Suprapubic skin (tissue), 4 donors: ENCODE data around the gene WNT2B. TPM values are rescaled to one million over a fixed set of nuclear protein-coding genes. Genes with fewer than 3 reads are reported as not detected.
"Not testable (repeated sequence)": the region's sequence is repeated elsewhere in the genome, so short reads cannot be mapped to it uniquely, and the experiment has no call there.

ENCODE experiments used
- DNase-seq, 2 donors: peaks; one replicate each; pipeline ENCODE4 v3.0.0-alpha.2; 2019; ENCODE audit warnings: low spot score in 2 of 2
- H3K27ac ChIP-seq: fragments of 200-600 bp; sonication (generic); one replicate; pipeline ENCODE4 v1.5.1; 2019
- H3K27me3 ChIP-seq: fragments of 200-600 bp; sonication (generic); one replicate; pipeline ENCODE4 v1.5.1; 2019
- H3K36me3 ChIP-seq: fragments of 200-600 bp; sonication (generic); one replicate; pipeline ENCODE4 v1.5.1; 2019
- H3K4me1 ChIP-seq: fragments of 200-600 bp; sonication (generic); one replicate; pipeline ENCODE4 v1.5.1; 2019
- H3K4me3 ChIP-seq: fragments of 200-600 bp; sonication (generic); one replicate; pipeline ENCODE4 v1.5.1; 2019; ENCODE audit warnings: mild to moderate bottlenecking
- H3K9me3 ChIP-seq: fragments of 200-600 bp; sonication (generic); one replicate; pipeline ENCODE4 v1.5.1; 2019
- CTCF ChIP-seq, 2 donors: fragments of 200-600 bp in 1 of 2; fragments of 450-650 bp in 1 of 2; sonication (generic) in 1 of 2; IDR thresholded peaks; one replicate each; pipeline ENCODE4 v1.5.1; 2016 to 2019; ENCODE audit warnings: antibody characterized with exemption in 2 of 2, mild to moderate bottlenecking in 1 of 2, moderate library complexity in 1 of 2
- EP300 ChIP-seq: sonication (generic); formaldehyde crosslinking; IDR thresholded peaks from one replicate; pipeline ENCODE4 v1.6.1; 2017; ENCODE audit warnings: antibody characterized with exemption
- POLR2A ChIP-seq, 2 donors: fragments of 450-650 bp; IDR thresholded peaks; one replicate each; pipeline ENCODE4 v1.6.1; 2017; ENCODE audit warnings: antibody characterized with exemption in 2 of 2, mild to moderate bottlenecking in 2 of 2, moderate library complexity in 2 of 2
- POLR2AphosphoS5 ChIP-seq, 3 donors: sonication (generic); formaldehyde crosslinking; IDR thresholded peaks; one replicate each; pipeline ENCODE4 v1.6.1; 2017; ENCODE audit warnings: antibody characterized with exemption in 3 of 3
- WGBS: methylation state at CpG from one replicate; pipeline ENCODE4 v1.1.5; 2018; 5-methylcytosine and 5-hydroxymethylcytosine counted together
- total RNA-seq, 4 donors: library from RNA; depleted of rRNA; stranded (reverse); fragments of >200 nt; gene quantifications; one replicate each; pipeline ENCODE4 v1.1.0, GENCODE V29; 2016

WNT2B gene
- total RNA-seq, 4 donors from 2014 or later = 18.6 to 57.9 (median 38.8) TPM

GRCh38 chr1:112478314-112478713 lies 30.5 kb upstream of the WNT2B start:
- TF ChIP-seq POLR2A (IDR thresholded peaks at IDR 0.05) (no peak), POLR2AphosphoS5 (IDR thresholded peaks at IDR 0.05) (no peak), CTCF (IDR thresholded peaks at IDR 0.05) (no peak), EP300 (no peak)

GRCh38 chr1:112486063-112486462 lies 22.7 kb upstream of the WNT2B start:
- WGBS = 100% methylated on average over 1 of the region's 1 CpG
- H3K27ac ChIP-seq, H3K9me3 ChIP-seq, H3K4me1 ChIP-seq, H3K4me3 ChIP-seq, H3K36me3 ChIP-seq, DNase-seq, H3K27me3 ChIP-seq: not testable (repeated sequence)

More at GRCh38 chr1:112478314-112478713, 30.5 kb upstream of the WNT2B start:
- Histone ChIP-seq H3K9me3 (peaks cover 14% of the 10 kb centered on the region), H3K36me3 (no peaks in the 10 kb centered on the region), H3K27me3 (no peaks in the 10 kb centered on the region), H3K27ac (no peak overlapping the region), H3K4me1 (no peaks in the 10 kb centered on the region), H3K4me3 (no peak overlapping the region)
- DNase-seq = no peak
- 94% methylated on average over 1 of the region's 1 CpG for WGBS

- WGBS = 88% methylated on average over 6 of the region's 6 CpGs
- H3K36me3 ChIP-seq, H3K4me1 ChIP-seq, DNase-seq, H3K9me3 ChIP-seq, H3K27ac ChIP-seq, H3K4me3 ChIP-seq, H3K27me3 ChIP-seq: not testable (repeated sequence)
Observed at GRCh38 chr1:112487686-112488085, 21.1 kb upstream of the WNT2B start.

GRCh38 chr1:112488141-112488540 lies 20.6 kb upstream of the WNT2B start:
- WGBS = 95% methylated on average over 5 of the region's 5 CpGs
- no peaks in the 10 kb centered on the region for H3K27me3 ChIP-seq
- no peak overlapping the region for H3K27ac ChIP-seq
- H3K4me3 ChIP-seq = no peak overlapping the region
- DNase-seq = no peak
- H3K36me3 ChIP-seq = no peaks in the 10 kb centered on the region
- no peaks in the 10 kb centered on the region for H3K4me1 ChIP-seq
- TF ChIP-seq CTCF (IDR thresholded peaks at IDR 0.05) = no peak
- no peak for TF ChIP-seq EP300
- no peak for TF ChIP-seq POLR2AphosphoS5 (IDR thresholded peaks at IDR 0.05)
- TF ChIP-seq POLR2A (IDR thresholded peaks at IDR 0.05) = no peak
- H3K9me3 ChIP-seq = no peaks in the 10 kb centered on the region

GRCh38 chr1:112492076-112492475 lies 16.7 kb upstream of the WNT2B start:
- Histone ChIP-seq H3K27ac (no peak overlapping the region), H3K9me3 (no peaks in the 10 kb centered on the region), H3K4me1 (no peaks in the 10 kb centered on the region), H3K36me3 (no peaks in the 10 kb centered on the region), H3K27me3 (no peaks in the 10 kb centered on the region), H3K4me3 (no peak overlapping the region)
- no peak for TF ChIP-seq POLR2A (IDR thresholded peaks at IDR 0.05)
- no peak for TF ChIP-seq POLR2AphosphoS5 (IDR thresholded peaks at IDR 0.05)
- no peak for TF ChIP-seq CTCF (IDR thresholded peaks at IDR 0.05)
- no peak for TF ChIP-seq EP300
- DNase-seq = no peak
- WGBS = 90% methylated on average over 1 of the region's 1 CpG

GRCh38 chr1:112493351-112493750 lies 15.4 kb upstream of the WNT2B start:
- no peaks in the 10 kb centered on the region for H3K4me1 ChIP-seq
- TF ChIP-seq POLR2AphosphoS5 (IDR thresholded peaks at IDR 0.05) = no peak
- no peak for TF ChIP-seq CTCF (IDR thresholded peaks at IDR 0.05)
- TF ChIP-seq EP300 = no peak
- TF ChIP-seq POLR2A (IDR thresholded peaks at IDR 0.05) = no peak
- DNase-seq = no peak
- no peak overlapping the region for H3K27ac ChIP-seq
- WGBS = 96% methylated on average over 6 of the region's 6 CpGs
- H3K27me3 ChIP-seq = no peaks in the 10 kb centered on the region
- H3K4me3 ChIP-seq = no peak overlapping the region
- H3K36me3 ChIP-seq = no peaks in the 10 kb centered on the region
- H3K9me3 ChIP-seq = no peaks in the 10 kb centered on the region
